Measurements from ENCODE around the gene SLC9A8. TPM values are rescaled to one million over a fixed set of nuclear protein-coding genes. Genes with fewer than 3 reads are reported as not detected.

The SLC9A8 gene
- total and polyA plus RNA-seq, 9 of the 15 experiments (the other 6 are each of a cell fraction or from before 2014, with no cell fraction given) = 0.56 to 9.7 (median 5.0) TPM

DNA sequence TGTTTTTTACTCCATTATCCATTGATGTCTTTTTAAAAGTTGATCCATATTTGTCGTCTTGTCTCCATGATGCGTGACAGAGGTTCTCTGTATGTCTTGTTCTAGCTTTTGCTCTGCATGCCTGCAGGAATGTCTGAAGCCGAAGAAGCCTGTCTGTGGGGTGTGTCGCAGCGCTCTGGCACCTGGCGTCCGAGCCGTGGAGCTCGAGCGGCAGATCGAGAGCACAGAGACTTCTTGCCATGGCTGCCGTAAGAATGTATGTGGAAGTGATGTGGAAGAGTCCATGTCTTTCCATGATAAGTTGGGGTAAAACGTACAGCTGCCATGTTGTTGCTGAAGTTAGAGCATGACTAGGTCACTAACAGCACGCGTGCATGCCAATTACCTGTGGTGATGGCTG lies 128.8 kb downstream of the SLC9A8 start:
- H3K4me1 ChIP-seq (replicated peaks in 1 of 2; ENCODE audit: control insufficient read depth in 2 of 2, insufficient read depth in 2 of 2, low read length in 2 of 2) = peaks cover 16 to 20% of the 10 kb centered on the region in 2 experiments
- no peak overlapping the region for H3K4me3 ChIP-seq
- in situ Hi-C loops (cut with MboI) (no loop called here), intact Hi-C loops (cut with micrococcal nuclease) (no loop called here)
- POLR2A ChIA-PET = interaction anchor here (0.7 kb wide), 2 partner anchors 12 to 193 kb away, joined by 3 read pairs; no protein-coding TSS in a partner anchor
- DNase-seq (ENCODE audit: extremely low read depth in 1 of 4, low spot score in 3 of 4) (no peak), ATAC-seq (no peak), FAIRE-seq (no peak)
- H3K36me3 ChIP-seq (ENCODE audit: control insufficient read depth, insufficient read depth, low read length) = peaks cover 73% of the 10 kb centered on the region
- no TSS peak for BruUV-seq (replicated peaks)
- H4K20me1 ChIP-seq (replicated peaks; ENCODE audit: control insufficient read depth, insufficient read depth, low read length) = peaks cover 25% of the 10 kb centered on the region; the same call in 1 of the 2 replicates
- H2AFZ ChIP-seq (ENCODE audit: low read depth, low read length) = no peak overlapping the region
- peak overlapping the region in 1 of 2 experiments; percentile 63; a peak in 1 of 4 replicates for H3K9ac ChIP-seq (ENCODE audit: insufficient read depth in 1 of 2, low read depth in 2 of 2, low read length in 2 of 2)
- no peak overlapping the region for H3K4me2 ChIP-seq (ENCODE audit: insufficient read depth, low read length)
- no peak overlapping the region for H3K27ac ChIP-seq (ENCODE audit: extremely low read depth, low read depth, low read length)
- H3K9me3 ChIP-seq (replicated peaks; ENCODE audit: control insufficient read depth, insufficient read depth, low read depth, low read length) = no peaks in the 10 kb centered on the region
- CTCF ChIA-PET (ENCODE audit: low intra/inter-chr PET ratio) = no interaction called here
- H3K9me1 ChIP-seq (ENCODE audit: control insufficient read depth, insufficient read depth, low read length) = peaks cover 5% of the 10 kb centered on the region
- H3K27me3 ChIP-seq (ENCODE audit: control insufficient read depth in 2 of 2, insufficient read depth in 2 of 2, low read length in 2 of 2) = no peaks in the 10 kb centered on the region
- WGBS (ENCODE audit: insufficient coverage, low coverage, missing lambda C conversion rate) = 97% methylated on average over 15 of the region's 15 CpGs
- H3K79me2 ChIP-seq (ENCODE audit: control insufficient read depth, insufficient read depth, low read length) = peaks cover 82% of the 10 kb centered on the region
- TF ChIP-seq MTA2 (IDR thresholded peaks at IDR 0.05; ENCODE audit: low read depth) = no peak
- TF ChIP-seq, protein P1, sequence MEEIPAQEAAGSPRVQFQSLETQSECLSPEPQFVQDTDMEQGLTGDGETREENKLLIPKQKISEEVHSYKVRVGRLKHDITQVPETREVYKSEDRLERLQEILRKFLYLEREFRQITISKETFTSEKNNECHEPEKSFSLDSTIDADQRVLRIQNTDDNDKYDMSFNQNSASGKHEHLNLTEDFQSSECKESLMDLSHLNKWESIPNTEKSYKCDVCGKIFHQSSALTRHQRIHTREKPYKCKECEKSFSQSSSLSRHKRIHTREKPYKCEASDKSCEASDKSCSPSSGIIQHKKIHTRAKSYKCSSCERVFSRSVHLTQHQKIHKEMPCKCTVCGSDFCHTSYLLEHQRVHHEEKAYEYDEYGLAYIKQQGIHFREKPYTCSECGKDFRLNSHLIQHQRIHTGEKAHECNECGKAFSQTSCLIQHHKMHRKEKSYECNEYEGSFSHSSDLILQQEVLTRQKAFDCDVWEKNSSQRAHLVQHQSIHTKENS (CRISPR knock-in tag; IDR thresholded peaks at IDR 0.05) = no peak
- TF ChIP-seq, protein P2, sequence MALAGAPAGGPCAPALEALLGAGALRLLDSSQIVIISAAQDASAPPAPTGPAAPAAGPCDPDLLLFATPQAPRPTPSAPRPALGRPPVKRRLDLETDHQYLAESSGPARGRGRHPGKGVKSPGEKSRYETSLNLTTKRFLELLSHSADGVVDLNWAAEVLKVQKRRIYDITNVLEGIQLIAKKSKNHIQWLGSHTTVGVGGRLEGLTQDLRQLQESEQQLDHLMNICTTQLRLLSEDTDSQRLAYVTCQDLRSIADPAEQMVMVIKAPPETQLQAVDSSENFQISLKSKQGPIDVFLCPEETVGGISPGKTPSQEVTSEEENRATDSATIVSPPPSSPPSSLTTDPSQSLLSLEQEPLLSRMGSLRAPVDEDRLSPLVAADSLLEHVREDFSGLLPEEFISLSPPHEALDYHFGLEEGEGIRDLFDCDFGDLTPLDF (CRISPR knock-in tag; IDR thresholded peaks at IDR 0.05) = no peak
- TF ChIP-seq KLF13 (tag; IDR thresholded peaks at IDR 0.05; ENCODE audit: borderline replicate concordance, low read depth) = no peak
- no peak for TF ChIP-seq CEBPB (tag; IDR thresholded peaks at IDR 0.05)
- no peak for TF ChIP-seq SAP30 (IDR thresholded peaks at IDR 0.05; ENCODE audit: borderline replicate concordance, insufficient read depth, low read depth, low read length, poor library complexity, severe bottlenecking)
- TF ChIP-seq, protein P3, sequence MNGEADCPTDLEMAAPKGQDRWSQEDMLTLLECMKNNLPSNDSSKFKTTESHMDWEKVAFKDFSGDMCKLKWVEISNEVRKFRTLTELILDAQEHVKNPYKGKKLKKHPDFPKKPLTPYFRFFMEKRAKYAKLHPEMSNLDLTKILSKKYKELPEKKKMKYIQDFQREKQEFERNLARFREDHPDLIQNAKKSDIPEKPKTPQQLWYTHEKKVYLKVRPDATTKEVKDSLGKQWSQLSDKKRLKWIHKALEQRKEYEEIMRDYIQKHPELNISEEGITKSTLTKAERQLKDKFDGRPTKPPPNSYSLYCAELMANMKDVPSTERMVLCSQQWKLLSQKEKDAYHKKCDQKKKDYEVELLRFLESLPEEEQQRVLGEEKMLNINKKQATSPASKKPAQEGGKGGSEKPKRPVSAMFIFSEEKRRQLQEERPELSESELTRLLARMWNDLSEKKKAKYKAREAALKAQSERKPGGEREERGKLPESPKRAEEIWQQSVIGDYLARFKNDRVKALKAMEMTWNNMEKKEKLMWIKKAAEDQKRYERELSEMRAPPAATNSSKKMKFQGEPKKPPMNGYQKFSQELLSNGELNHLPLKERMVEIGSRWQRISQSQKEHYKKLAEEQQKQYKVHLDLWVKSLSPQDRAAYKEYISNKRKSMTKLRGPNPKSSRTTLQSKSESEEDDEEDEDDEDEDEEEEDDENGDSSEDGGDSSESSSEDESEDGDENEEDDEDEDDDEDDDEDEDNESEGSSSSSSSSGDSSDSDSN (IDR thresholded peaks at IDR 0.05; ENCODE audit: borderline replicate concordance in 1 of 2, low read depth in 2 of 2, low read length in 2 of 2) = no peak
- no peak for TF ChIP-seq DMBX1 (CRISPR knock-in tag; IDR thresholded peaks at IDR 0.05; ENCODE audit: borderline replicate concordance)
- TF ChIP-seq ELF2 (CRISPR knock-in tag; IDR thresholded peaks at IDR 0.05) = no peak
- no peak for TF ChIP-seq TCFL5 (CRISPR knock-in tag; conservative IDR thresholded peaks at IDR 0.05)
- TF ChIP-seq XRCC4 (IDR thresholded peaks at IDR 0.05; ENCODE audit: extremely low read depth, insufficient read depth, insufficient read length) = no peak
- no peak for TF ChIP-seq FOXJ3 (CRISPR knock-in tag; IDR thresholded peaks at IDR 0.05)
- TF ChIP-seq DIDO1 (tag; IDR thresholded peaks at IDR 0.05; ENCODE audit: low read depth) = no peak
- no peak for TF ChIP-seq MECOM (CRISPR knock-in tag; IDR thresholded peaks at IDR 0.05)
- TF ChIP-seq SREBF2 (CRISPR knock-in tag; IDR thresholded peaks at IDR 0.05) = no peak

Measured in K562 (cell line).